Measurements from ENCODE around the gene OR2T3.
"Not testable (repeated sequence)": the region's sequence is repeated elsewhere in the genome, so short reads cannot be mapped to it uniquely, and the experiment has no call there.

The OR2T3 gene

DNA sequence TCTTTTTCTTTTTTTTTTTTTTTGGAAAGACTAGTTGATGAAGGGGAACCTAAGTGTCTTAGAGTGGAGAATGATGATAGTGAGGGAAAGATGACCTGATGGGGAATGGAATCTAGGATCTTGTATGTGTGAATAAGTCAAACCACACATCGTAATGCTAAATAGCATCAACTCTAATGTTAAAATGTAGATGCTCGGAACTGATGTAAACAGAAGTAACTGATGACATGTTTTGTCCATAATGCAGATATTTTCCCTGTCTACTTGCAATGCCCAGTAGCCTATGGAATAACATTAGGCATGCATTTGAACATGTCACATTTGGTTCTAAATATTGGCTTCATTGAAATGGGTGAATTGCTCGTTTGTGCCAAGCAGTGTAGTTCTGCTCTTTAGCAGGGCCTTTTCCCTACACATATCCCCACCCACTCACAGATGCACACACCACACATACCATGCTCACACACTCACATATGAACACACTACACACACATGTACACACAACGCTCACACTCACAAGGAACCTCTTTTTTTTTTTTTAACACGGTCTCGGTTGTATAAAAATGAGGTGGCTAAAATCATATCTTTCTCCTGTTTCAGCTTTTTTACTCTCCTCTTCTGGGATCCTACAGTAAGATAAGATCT lies 23.2 kb upstream of the OR2T3 start:
- DNase-seq (ENCODE audit: insufficient read length, low spot score): not testable (repeated sequence)
- FAIRE-seq: peak; percentile 97
- TF ChIP-seq POLR2A (IDR thresholded peaks at IDR 0.05; ENCODE audit: low read depth, low read length): peak; percentile 50; the same call in 1 of the 2 replicates
- peak; percentile 44; the same call in 1 of the 2 replicates for TF ChIP-seq POLR2AphosphoS5 (IDR thresholded peaks at IDR 0.05; ENCODE audit: low read depth, low read length)

DNA sequence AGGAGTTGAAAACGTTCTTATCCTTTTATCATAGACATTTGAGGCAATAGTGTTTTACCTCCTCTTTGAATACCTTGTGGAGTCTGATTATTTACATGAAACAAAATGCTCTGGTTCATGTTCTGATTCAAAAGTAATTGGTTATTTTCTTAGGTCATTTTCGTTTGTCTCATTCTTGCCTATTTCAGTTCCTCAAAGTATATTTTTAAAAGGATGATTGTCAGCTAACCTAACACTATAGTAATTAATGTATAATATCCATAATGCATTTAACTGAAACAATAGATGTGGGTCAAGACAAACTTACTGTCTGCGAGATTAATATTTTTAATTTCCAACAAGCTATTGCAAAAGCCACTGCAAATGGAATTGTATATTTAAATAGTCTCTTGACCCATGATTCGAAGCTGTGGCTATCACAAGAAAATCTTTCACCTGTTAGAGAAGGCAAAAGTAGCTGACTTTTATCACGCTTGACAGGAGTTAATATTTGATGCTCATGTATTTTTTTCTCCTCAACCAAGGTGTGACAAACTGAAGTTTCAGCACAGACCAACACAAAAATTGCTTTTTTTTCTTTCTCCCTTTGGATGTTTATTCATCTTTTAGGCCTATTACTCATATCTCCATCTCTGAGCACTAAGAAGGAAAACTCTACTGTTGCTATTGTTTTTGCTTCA lies 22.5 kb upstream of the OR2T3 start:
- TF ChIP-seq SPI1 (IDR thresholded peaks at IDR 0.05; ENCODE audit: low read depth, low read length): peak; percentile 38; the same call in 1 of the 2 replicates
- FAIRE-seq: peak; percentile 90
- not testable (repeated sequence) for DNase-seq (ENCODE audit: insufficient read length, low spot score)

DNA sequence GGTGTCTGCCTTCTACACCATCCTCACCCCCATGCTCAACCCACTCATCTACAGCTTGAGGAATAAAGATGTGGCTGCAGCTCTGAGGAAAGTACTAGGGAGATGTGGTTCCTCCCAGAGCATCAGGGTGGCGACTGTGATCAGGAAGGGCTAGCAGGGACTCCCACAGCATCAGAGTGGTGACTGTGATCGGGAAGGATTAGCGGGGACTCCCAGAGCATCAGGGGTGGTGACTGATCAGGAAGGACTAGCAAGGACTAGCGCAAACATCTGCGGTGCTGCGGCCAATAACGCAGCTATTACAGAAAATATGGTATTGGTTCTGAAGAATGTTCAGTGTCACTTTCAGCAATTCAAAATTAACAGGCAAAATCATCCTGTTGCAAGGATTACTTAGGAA lies 19.5 kb upstream of the OR2T3 start:
- FAIRE-seq: peak; percentile 81
- DNase-seq (ENCODE audit: insufficient read length, low spot score): not testable (repeated sequence)

DNA sequence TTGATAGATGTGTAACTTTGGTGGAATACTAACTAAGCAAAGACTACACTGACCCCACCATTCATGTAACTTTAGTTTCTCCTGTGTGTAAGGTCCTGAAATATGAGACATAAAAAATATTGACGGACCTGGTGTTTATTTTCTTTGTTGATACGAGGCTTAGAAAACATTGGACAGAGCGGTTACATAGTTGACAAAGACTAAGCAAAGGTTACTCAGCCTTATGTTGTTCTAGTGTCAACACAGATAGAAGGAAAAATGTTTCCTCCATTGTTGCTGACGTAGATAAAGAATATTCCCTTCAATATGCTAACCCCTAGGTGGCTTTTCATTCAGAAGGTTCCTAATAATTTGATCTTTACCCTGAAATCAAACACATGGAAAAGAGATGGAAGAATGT lies 18.1 kb upstream of the OR2T3 start:
- DNase-seq (ENCODE audit: insufficient read length, low spot score); FAIRE-seq: not testable (repeated sequence)

DNA sequence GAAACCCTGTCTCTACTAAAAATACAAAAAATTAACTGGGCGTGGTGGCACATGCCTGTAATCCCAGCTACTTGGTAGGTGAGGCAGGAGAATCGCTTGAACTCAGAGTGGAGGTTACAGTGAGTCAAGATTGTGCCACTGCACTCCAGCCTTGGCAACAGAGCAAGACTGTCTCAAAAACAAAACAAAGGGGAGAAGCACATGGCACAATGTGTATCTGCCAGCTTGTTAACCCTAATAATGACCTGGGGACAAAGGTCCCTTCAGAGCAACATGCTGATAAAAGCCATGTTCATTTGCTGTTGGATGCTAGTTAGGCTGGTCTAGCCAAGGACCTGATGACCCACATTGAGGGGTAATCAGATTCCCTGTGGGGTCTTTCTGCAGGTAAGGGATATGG lies 16.5 kb upstream of the OR2T3 start:
- DNase-seq (ENCODE audit: insufficient read length, low spot score): not testable (repeated sequence)
- peak; percentile 77 for FAIRE-seq

DNA sequence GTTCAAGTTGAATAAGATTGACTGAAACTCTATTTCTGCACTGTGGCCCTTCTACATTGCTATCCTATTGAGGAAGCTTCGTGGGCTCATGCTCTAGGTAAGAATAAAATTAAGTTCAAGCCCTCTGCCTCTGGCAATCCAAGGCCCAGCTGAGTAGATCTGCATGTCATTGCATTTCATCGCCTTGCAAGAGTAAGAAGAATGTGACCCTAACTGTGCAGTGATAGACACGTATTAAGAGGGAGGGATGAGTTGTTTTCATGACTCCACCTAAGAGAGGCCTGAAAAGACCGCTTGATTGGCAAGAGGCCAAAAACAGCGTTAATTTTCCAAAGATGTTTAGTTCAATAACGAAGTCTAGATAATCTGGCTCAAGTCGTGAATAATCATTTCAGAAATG lies 14.0 kb upstream of the OR2T3 start:
- FAIRE-seq: peak; percentile 84
- DNase-seq (ENCODE audit: insufficient read length, low spot score): not testable (repeated sequence)

DNA sequence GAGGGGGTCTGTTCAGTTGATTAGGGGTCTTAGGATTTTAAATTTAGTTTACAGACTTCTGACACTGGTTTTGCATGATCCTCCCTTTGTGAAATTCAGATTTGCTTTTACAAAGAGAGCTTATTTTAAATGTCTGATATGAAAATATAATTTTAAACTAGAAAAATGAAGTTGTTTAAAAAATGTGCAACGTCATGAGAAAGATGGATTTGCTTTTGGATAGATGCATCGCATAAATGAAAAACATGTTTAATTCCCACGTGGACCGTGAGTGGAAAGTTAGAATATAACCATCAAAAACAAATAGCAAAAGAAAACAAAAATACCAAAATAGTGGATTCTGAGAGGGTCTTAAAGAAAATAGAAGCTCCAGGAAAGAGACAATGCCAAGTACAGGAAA lies 2.0 kb upstream of the OR2T3 start:
- no peak for FAIRE-seq
- DNase-seq (ENCODE audit: insufficient read length, low spot score): no peak
- TF ChIP-seq TAF1 (IDR thresholded peaks at IDR 0.05; ENCODE audit: low read depth, low read length): no peak
- no peak for TF ChIP-seq SPI1 (IDR thresholded peaks at IDR 0.05; ENCODE audit: low read depth, low read length)
- TF ChIP-seq POU2F2 (IDR thresholded peaks at IDR 0.05; ENCODE audit: low read depth, low read length): no peak
- no peak for TF ChIP-seq POLR2AphosphoS5 (IDR thresholded peaks at IDR 0.05; ENCODE audit: low read depth, low read length)
- TF ChIP-seq PAX5 (IDR thresholded peaks at IDR 0.05; ENCODE audit: insufficient read depth, low read length, severe bottlenecking): no peak
- TF ChIP-seq POLR2A (IDR thresholded peaks at IDR 0.05; ENCODE audit: low read depth, low read length): no peak

DNA sequence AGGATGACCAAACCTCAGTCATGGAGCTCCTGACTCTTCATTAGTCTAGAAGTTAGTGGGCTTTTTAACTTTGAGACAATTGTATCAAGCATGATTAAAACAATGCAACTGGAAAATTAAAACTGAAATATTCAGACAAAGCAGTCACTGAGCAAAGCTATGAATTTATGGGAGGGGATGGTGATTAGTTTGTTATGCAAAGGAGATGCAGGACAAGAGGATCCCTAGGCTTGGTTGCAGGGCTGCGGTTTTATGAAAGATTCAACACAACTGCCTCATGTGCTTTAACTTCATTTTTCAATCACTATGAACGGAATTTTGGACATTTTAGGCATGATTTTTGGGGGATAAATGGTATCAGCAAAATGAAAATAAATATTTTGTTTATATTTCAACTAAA lies 1.0 kb upstream of the OR2T3 start:
- FAIRE-seq; DNase-seq (ENCODE audit: insufficient read length, low spot score): not testable (repeated sequence)

DNA sequence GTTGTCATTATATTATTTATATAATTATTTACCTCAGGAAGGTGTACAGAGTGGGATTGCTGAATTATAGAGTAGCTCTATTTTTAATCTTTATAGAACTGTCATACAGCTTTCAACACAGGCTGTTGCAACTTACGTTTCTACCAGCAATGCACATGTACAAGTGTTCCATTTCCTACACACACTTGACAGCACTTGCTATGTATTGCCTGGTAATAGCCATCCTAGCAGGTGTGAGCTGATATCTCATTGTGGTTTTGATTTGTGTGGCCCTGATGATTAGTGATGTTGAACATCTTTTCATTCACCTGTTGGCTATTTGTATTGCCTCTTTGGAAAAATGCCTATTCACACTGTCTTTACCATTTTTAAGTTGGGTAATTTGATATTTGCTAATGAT lies 2.5 kb downstream of the OR2T3 start:
- DNase-seq (ENCODE audit: insufficient read length, low spot score): not testable (repeated sequence)
- peak; percentile 98 for FAIRE-seq

DNA sequence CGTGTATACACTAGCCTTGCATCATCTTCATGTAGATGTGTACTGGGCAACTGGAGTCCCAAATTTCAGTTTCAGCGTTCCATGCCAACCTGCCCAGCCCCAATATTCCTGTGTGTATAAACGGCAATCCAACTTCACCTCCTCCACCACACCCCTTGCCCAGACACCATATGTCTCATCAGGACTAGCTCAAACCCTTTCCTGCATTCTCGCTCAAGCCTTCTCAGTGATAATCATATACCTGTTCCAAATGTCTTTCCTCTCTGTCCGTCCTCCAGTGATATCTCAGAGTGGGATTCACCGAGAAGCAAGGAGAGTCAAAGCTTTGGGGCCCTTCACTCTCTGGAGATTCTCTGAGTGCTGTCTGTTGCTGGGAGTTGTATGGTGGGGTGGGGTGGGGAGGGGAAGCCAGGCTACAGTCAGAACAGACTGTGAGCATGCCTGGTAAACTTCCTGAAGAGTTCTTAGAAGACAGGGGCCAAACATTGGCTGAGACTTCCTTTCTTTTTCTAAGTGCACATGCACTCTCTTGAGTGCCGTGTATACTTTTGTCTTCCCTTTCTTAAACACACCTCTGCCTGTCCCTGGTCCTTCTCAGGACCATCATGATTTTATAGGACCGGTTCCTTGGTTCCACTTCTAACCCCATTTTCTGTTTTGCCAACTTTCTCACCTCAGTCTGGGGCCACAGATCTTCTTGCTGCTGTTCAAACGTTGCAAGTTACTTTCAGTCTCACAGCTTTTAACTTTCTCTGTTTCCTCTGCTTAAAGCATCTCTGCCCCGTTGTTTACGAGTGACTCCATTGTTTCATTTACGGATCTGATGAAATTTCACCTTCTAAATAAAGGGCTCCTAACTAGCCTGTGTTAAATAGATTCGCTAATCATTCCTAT lies 8.8 kb downstream of the OR2T3 start:
- FAIRE-seq: peak; percentile 93

DNA sequence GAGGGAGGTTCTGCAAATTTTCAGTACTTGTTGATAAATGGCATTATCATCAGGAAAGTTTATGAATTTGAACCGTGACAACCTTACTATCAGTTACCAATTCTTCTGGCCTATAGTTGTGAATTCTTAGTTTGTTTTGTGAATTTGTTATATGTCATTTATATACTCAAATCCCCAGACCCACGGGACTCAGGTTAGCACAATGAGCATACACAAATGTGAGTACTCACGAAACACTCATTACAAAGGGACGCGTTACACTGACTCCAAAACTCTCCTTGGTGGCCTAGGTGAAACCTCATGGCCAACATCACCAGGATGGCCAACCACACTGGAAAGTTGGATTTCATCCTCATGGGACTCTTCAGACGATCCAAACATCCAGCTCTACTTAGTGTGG lies 15.1 kb downstream of the OR2T3 start, which contains the start of gene OR2T5:
OR2T5 (plus strand) TSS at position 301 of the 400 bp plus-strand sequence; CDS start at position 301, 0 bp downstream.
- peak; percentile 45 for FAIRE-seq
- not testable (repeated sequence) for DNase-seq (ENCODE audit: insufficient read length, low spot score)

More for the DNA sequence above, 8.8 kb downstream of the OR2T3 start:
- not testable (repeated sequence) for DNase-seq (ENCODE audit: insufficient read length, low spot score)

DNA sequence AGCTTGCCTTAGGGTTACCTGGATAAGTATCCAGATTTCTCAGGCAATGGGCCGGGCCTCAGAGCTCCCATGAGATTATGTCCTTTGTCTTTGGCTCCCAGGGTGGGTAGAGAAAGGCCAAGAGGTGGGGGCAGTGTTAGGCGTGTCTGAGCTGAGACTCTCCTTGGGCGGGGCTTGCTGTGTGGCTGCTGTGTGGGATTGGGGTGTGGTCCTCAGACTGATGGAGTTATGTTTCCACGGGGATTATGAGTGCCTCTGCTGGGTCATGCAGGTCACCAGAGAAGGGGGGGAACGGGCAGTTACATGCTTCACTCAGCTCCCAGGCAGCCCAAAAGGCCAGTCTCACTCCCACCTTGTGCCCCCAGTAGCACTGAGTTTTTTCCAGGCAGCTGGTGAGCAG lies 23.5 kb downstream of the OR2T3 start:
- not testable (repeated sequence) for FAIRE-seq; DNase-seq (ENCODE audit: insufficient read length, low spot score)

DNA sequence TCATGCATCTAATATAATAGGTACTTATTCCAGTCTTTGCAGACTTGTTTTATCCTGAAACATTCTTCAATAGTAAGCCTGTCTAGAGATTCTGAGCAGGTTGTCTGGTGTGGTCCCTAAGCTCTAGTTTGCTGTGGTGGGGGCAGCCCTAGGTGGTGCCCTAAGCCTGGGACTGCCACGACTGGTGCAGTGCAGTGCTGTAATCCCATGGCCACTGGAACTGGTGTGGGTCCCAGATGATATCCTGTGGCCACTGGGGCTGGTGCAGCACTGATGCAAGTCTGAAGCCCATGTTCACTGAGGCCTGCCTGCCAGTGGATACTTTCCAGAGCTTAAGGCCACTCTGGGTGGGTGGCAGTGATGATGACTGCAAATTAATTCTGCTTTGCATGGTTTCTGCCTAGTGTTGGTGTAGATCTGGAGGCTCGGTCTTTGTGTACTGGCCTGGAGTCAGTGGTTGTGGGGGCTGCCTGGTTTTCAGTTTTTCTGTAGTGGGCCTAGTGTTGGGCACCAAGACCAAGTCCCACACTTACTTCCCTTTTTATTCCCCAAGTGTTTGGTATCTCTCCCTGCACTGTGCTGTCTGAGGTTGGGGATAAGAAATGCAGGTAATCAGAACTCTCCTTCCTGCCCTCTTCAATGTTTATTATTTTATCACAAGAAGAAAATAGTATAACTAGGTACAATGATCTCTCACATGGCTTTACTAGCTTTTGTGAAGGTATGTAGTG lies 27.3 kb downstream of the OR2T3 start:
- FAIRE-seq; DNase-seq (ENCODE audit: insufficient read length, low spot score): not testable (repeated sequence)

DNA sequence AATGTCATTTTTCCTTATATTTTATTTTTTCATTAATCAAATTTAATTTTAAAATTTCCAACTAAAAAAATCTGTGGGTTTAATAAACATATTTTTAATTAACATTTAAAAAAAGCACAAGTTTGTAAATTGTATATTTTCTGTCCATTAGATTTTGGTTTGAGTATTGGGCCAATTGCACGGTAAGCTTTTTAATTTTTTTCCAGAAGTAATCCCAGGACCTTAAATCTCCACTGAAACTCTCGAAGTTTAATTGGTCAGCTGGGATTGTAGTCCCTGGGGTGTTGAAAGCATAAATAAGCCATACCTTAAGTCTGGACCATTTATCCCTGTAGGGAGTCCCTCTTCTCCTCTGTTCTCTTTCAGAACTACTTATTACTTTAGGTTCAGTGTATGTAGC lies 34.6 kb downstream of the OR2T3 start, which contains the start of gene OR2G6:
OR2G6 (plus strand) TSS at position 301 of the 400 bp plus-strand sequence. CDS start 13,574 bp downstream, outside the sequence.
- not testable (repeated sequence) for DNase-seq (ENCODE audit: insufficient read length, low spot score)
- FAIRE-seq: peak; percentile 95

DNA sequence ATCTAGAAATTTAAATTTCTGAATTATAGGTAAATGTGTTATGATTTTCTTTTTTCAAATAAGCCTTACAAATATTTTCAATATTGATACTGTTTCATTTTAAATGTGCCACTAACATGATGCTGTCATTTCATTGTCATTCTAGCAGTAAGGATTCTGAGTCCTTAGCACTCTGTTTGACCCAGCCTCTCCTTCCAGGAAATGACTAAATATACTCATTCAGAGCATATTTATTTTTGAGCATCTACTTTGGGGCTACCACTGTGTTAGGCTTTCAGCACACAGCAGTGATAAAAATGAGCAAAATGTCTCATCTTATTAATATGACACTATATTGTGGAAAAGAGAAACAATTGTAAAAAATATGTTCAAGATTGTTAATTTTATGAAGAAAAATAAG lies 37.1 kb downstream of the OR2T3 start:
- DNase-seq (ENCODE audit: insufficient read length, low spot score): not testable (repeated sequence)
- FAIRE-seq: peak; percentile 76

Measured in GM12891 (cell line).